Measurements from ENCODE around the gene GJB4.

GRCh38 chr1:34715139-34715538, 44.4 kb upstream of the GJB4 start:
- TF ChIP-seq CTCF (IDR thresholded peaks at IDR 0.05): no peak
- no peak for TF ChIP-seq REST (IDR thresholded peaks at IDR 0.05; ENCODE audit: low read depth, low read length)
- TF ChIP-seq EP300 (IDR thresholded peaks at IDR 0.05; ENCODE audit: borderline replicate concordance in 1 of 2, low read depth in 1 of 2, low read length in 1 of 2): no peak
- TF ChIP-seq POLR2AphosphoS5 (IDR thresholded peaks at IDR 0.05; ENCODE audit: low read depth, low read length): no peak
- TF ChIP-seq, protein P1, sequence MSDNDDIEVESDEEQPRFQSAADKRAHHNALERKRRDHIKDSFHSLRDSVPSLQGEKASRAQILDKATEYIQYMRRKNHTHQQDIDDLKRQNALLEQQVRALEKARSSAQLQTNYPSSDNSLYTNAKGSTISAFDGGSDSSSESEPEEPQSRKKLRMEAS (IDR thresholded peaks at IDR 0.05; ENCODE audit: low read depth): no peak
- TF ChIP-seq, protein P2, sequence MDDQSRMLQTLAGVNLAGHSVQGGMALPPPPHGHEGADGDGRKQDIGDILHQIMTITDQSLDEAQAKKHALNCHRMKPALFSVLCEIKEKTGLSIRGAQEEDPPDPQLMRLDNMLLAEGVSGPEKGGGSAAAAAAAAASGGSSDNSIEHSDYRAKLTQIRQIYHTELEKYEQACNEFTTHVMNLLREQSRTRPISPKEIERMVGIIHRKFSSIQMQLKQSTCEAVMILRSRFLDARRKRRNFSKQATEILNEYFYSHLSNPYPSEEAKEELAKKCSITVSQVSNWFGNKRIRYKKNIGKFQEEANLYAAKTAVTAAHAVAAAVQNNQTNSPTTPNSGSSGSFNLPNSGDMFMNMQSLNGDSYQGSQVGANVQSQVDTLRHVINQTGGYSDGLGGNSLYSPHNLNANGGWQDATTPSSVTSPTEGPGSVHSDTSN (IDR thresholded peaks at IDR 0.05): no peak
